ENCODE results near the gene SLC29A2.
A peak's percentile ranks its signal among the peaks of the same experiment; 100 is the strongest.

The SLC29A2 gene

GRCh38 chr11:66330931-66331330 is 40.6 kb downstream of the SLC29A2 start:
- no peak overlapping the region for H2BK15ac ChIP-seq (ENCODE audit: low read length)
- H3K36me3 ChIP-seq (replicated peaks in 1 of 2; ENCODE audit: control insufficient read depth in 2 of 2, insufficient read depth in 2 of 2, low read length in 2 of 2): no peaks in the 10 kb centered on the region
- H3K18ac ChIP-seq (ENCODE audit: low read length): no peak overlapping the region
- H3K27ac ChIP-seq (replicated peaks; ENCODE audit: low read length): no peak overlapping the region
- no peak overlapping the region for H2BK12ac ChIP-seq (ENCODE audit: low read length)
- no peak overlapping the region for H3K4me3 ChIP-seq (ENCODE audit: low read length in 2 of 2)
- no peaks in the 10 kb centered on the region for H3K9me3 ChIP-seq (replicated peaks in 1 of 2; ENCODE audit: control insufficient read depth in 2 of 2, insufficient read depth in 1 of 2, low read depth in 1 of 2, low read length in 2 of 2)
- H2AK5ac ChIP-seq (ENCODE audit: low read depth, low read length): no peak overlapping the region
- H3K14ac ChIP-seq (ENCODE audit: low read length): no peak overlapping the region
- no peak overlapping the region for H2BK5ac ChIP-seq (ENCODE audit: low read length)
- H2AFZ ChIP-seq (ENCODE audit: low read length): no peak overlapping the region
- no peak overlapping the region for H4K91ac ChIP-seq (ENCODE audit: low read depth, low read length, poor library complexity)
- no peak overlapping the region for H3K23ac ChIP-seq (ENCODE audit: low read depth, low read length, poor library complexity)
- no peak overlapping the region for H4K8ac ChIP-seq (ENCODE audit: low read depth, low read length)
- H3K4me2 ChIP-seq (ENCODE audit: insufficient read depth, low read length, poor library complexity, severe bottlenecking): no peak overlapping the region
- H3K27me3 ChIP-seq (ENCODE audit: control insufficient read depth in 3 of 3, insufficient read depth in 3 of 3, low read depth in 1 of 3, low read length in 3 of 3): no peaks in the 10 kb centered on the region
- peaks cover 17 to 34% of the 10 kb centered on the region in 2 donors for H3K4me1 ChIP-seq (ENCODE audit: control insufficient read depth in 2 of 2, insufficient read depth in 1 of 2, low read depth in 1 of 2, low read length in 2 of 2)
- no peak overlapping the region for H2BK120ac ChIP-seq (ENCODE audit: low read depth, low read length)
- H3K79me1 ChIP-seq (ENCODE audit: low read depth, low read length): peaks cover 4% of the 10 kb centered on the region
- DNase-seq (ENCODE audit: low spot score): no peak
- H3K4ac ChIP-seq (ENCODE audit: low read length): no peak overlapping the region
- H3K9ac ChIP-seq (ENCODE audit: low read depth, low read length, poor library complexity): no peak overlapping the region
- WGBS, 2 donors (ENCODE audit: extremely low coverage in 2 of 2, insufficient read length in 2 of 2, insufficient replicate concordance in 1 of 2): no CpG with 5 or more reads among the region's 10 CpGs

- Histone ChIP-seq H2BK15ac (ENCODE audit: low read length) (no peak overlapping the region), H2AFZ (ENCODE audit: low read length) (no peak overlapping the region), H2BK12ac (ENCODE audit: low read length) (no peak overlapping the region), H2BK5ac (ENCODE audit: low read length) (no peak overlapping the region), H3K4me1 (ENCODE audit: control insufficient read depth in 2 of 2, insufficient read depth in 1 of 2, low read depth in 1 of 2, low read length in 2 of 2) (peaks cover 19 to 40% of the 10 kb centered on the region in 2 donors), H2AK5ac (ENCODE audit: low read depth, low read length) (no peak overlapping the region), H4K91ac (ENCODE audit: low read depth, low read length, poor library complexity) (no peak overlapping the region), H3K4ac (ENCODE audit: low read length) (no peak overlapping the region), H3K18ac (ENCODE audit: low read length) (no peak overlapping the region), H3K4me3 (ENCODE audit: low read length in 2 of 2) (no peak overlapping the region), H3K79me1 (ENCODE audit: low read depth, low read length) (peaks cover under 1% of the 10 kb centered on the region), H3K27ac (replicated peaks; ENCODE audit: low read length) (no peak overlapping the region), H3K14ac (ENCODE audit: low read length) (no peak overlapping the region), H2BK120ac (ENCODE audit: low read depth, low read length) (no peak overlapping the region), H4K8ac (ENCODE audit: low read depth, low read length) (no peak overlapping the region), H3K9me3 (replicated peaks in 1 of 2; ENCODE audit: control insufficient read depth in 2 of 2, insufficient read depth in 1 of 2, low read depth in 1 of 2, low read length in 2 of 2) (no peaks in the 10 kb centered on the region), H3K27me3 (ENCODE audit: control insufficient read depth in 3 of 3, insufficient read depth in 3 of 3, low read depth in 1 of 3, low read length in 3 of 3) (no peaks in the 10 kb centered on the region), H3K36me3 (replicated peaks in 1 of 2; ENCODE audit: control insufficient read depth in 2 of 2, insufficient read depth in 2 of 2, low read length in 2 of 2) (no peaks in the 10 kb centered on the region), H3K4me2 (ENCODE audit: insufficient read depth, low read length, poor library complexity, severe bottlenecking) (no peak overlapping the region), H3K23ac (ENCODE audit: low read depth, low read length, poor library complexity) (no peak overlapping the region), H3K9ac (ENCODE audit: low read depth, low read length, poor library complexity) (no peak overlapping the region)
- no CpG with 5 or more reads among the region's 3 CpGs for WGBS, 2 donors (ENCODE audit: extremely low coverage in 2 of 2, insufficient read length in 2 of 2, insufficient replicate concordance in 1 of 2)
- DNase-seq (ENCODE audit: low spot score): no peak
These were observed 42.3 kb downstream of the SLC29A2 start for GRCh38 chr11:66329165-66329673.

GRCh38 chr11:66328302-66329144 is 43.0 kb downstream of the SLC29A2 start:
- no peaks in the 10 kb centered on the region for H3K9me3 ChIP-seq (replicated peaks in 1 of 2; ENCODE audit: control insufficient read depth in 2 of 2, insufficient read depth in 1 of 2, low read depth in 1 of 2, low read length in 2 of 2)
- H2BK120ac ChIP-seq (ENCODE audit: low read depth, low read length): no peak overlapping the region
- H2AK5ac ChIP-seq (ENCODE audit: low read depth, low read length): no peak overlapping the region
- peak overlapping the region in 1 of 2 donors; percentile 34 for H3K4me3 ChIP-seq (ENCODE audit: low read length in 2 of 2)
- H3K79me1 ChIP-seq (ENCODE audit: low read depth, low read length): no peaks in the 10 kb centered on the region
- H2BK15ac ChIP-seq (ENCODE audit: low read length): peak overlapping the region; percentile 46
- H3K14ac ChIP-seq (ENCODE audit: low read length): no peak overlapping the region
- H3K23ac ChIP-seq (ENCODE audit: low read depth, low read length, poor library complexity): no peak overlapping the region
- peak overlapping the region; percentile 90 for H2AFZ ChIP-seq (ENCODE audit: low read length)
- H3K27me3 ChIP-seq (ENCODE audit: control insufficient read depth in 3 of 3, insufficient read depth in 3 of 3, low read depth in 1 of 3, low read length in 3 of 3): no peaks in the 10 kb centered on the region
- peaks cover 19 to 40% of the 10 kb centered on the region in 2 donors for H3K4me1 ChIP-seq (ENCODE audit: control insufficient read depth in 2 of 2, insufficient read depth in 1 of 2, low read depth in 1 of 2, low read length in 2 of 2)
- peak overlapping the region; percentile 55 for H3K18ac ChIP-seq (ENCODE audit: low read length)
- peak overlapping the region; percentile 32 for H3K4me2 ChIP-seq (ENCODE audit: insufficient read depth, low read length, poor library complexity, severe bottlenecking)
- no peak overlapping the region for H3K9ac ChIP-seq (ENCODE audit: low read depth, low read length, poor library complexity)
- peak; percentile 71 for DNase-seq (ENCODE audit: low spot score)
- H4K91ac ChIP-seq (ENCODE audit: low read depth, low read length, poor library complexity): no peak overlapping the region
- H4K8ac ChIP-seq (ENCODE audit: low read depth, low read length): no peak overlapping the region
- H2BK12ac ChIP-seq (ENCODE audit: low read length): peak overlapping the region; percentile 65
- WGBS, 2 donors (ENCODE audit: extremely low coverage in 2 of 2, insufficient read length in 2 of 2, insufficient replicate concordance in 1 of 2): no CpG with 5 or more reads among the region's 19 CpGs
- no peak overlapping the region for H2BK5ac ChIP-seq (ENCODE audit: low read length)
- H3K27ac ChIP-seq (replicated peaks; ENCODE audit: low read length): no peak overlapping the region
- no peak overlapping the region for H3K4ac ChIP-seq (ENCODE audit: low read length)
- no peaks in the 10 kb centered on the region for H3K36me3 ChIP-seq (replicated peaks in 1 of 2; ENCODE audit: control insufficient read depth in 2 of 2, insufficient read depth in 2 of 2, low read length in 2 of 2)

GRCh38 chr11:66328031-66328301 is 43.6 kb downstream of the SLC29A2 start:
- H3K79me1 ChIP-seq (ENCODE audit: low read depth, low read length): no peaks in the 10 kb centered on the region
- no peaks in the 10 kb centered on the region for H3K9me3 ChIP-seq (replicated peaks in 1 of 2; ENCODE audit: control insufficient read depth in 2 of 2, insufficient read depth in 1 of 2, low read depth in 1 of 2, low read length in 2 of 2)
- no peak overlapping the region for H4K8ac ChIP-seq (ENCODE audit: low read depth, low read length)
- H2BK15ac ChIP-seq (ENCODE audit: low read length): peak overlapping the region; percentile 1
- peaks cover 23 to 43% of the 10 kb centered on the region in 2 donors for H3K4me1 ChIP-seq (ENCODE audit: control insufficient read depth in 2 of 2, insufficient read depth in 1 of 2, low read depth in 1 of 2, low read length in 2 of 2)
- H2BK5ac ChIP-seq (ENCODE audit: low read length): no peak overlapping the region
- no peaks in the 10 kb centered on the region for H3K27me3 ChIP-seq (ENCODE audit: control insufficient read depth in 3 of 3, insufficient read depth in 3 of 3, low read depth in 1 of 3, low read length in 3 of 3)
- no peak overlapping the region for H4K91ac ChIP-seq (ENCODE audit: low read depth, low read length, poor library complexity)
- no peak overlapping the region for H2BK120ac ChIP-seq (ENCODE audit: low read depth, low read length)
- no peak overlapping the region for H3K4me2 ChIP-seq (ENCODE audit: insufficient read depth, low read length, poor library complexity, severe bottlenecking)
- H3K36me3 ChIP-seq (replicated peaks in 1 of 2; ENCODE audit: control insufficient read depth in 2 of 2, insufficient read depth in 2 of 2, low read length in 2 of 2): no peaks in the 10 kb centered on the region
- peak overlapping the region; percentile 90 for H2AFZ ChIP-seq (ENCODE audit: low read length)
- no peak overlapping the region for H3K4me3 ChIP-seq (ENCODE audit: low read length in 2 of 2)
- H3K18ac ChIP-seq (ENCODE audit: low read length): peak overlapping the region; percentile 16
- H3K14ac ChIP-seq (ENCODE audit: low read length): no peak overlapping the region
- no peak for DNase-seq (ENCODE audit: low spot score)
- peak overlapping the region; percentile 32 for H2BK12ac ChIP-seq (ENCODE audit: low read length)
- H2AK5ac ChIP-seq (ENCODE audit: low read depth, low read length): peak overlapping the region; percentile 1
- no peak overlapping the region for H3K4ac ChIP-seq (ENCODE audit: low read length)
- H3K23ac ChIP-seq (ENCODE audit: low read depth, low read length, poor library complexity): no peak overlapping the region
- H3K27ac ChIP-seq (replicated peaks; ENCODE audit: low read length): no peak overlapping the region
- H3K9ac ChIP-seq (ENCODE audit: low read depth, low read length, poor library complexity): no peak overlapping the region
- no CpG with 5 or more reads among the region's 3 CpGs for WGBS, 2 donors (ENCODE audit: extremely low coverage in 2 of 2, insufficient read length in 2 of 2, insufficient replicate concordance in 1 of 2)

All from neuronal stem cell (in vitro differentiated cells).